ENCODE measurements around the gene HMCN1.

DNA sequence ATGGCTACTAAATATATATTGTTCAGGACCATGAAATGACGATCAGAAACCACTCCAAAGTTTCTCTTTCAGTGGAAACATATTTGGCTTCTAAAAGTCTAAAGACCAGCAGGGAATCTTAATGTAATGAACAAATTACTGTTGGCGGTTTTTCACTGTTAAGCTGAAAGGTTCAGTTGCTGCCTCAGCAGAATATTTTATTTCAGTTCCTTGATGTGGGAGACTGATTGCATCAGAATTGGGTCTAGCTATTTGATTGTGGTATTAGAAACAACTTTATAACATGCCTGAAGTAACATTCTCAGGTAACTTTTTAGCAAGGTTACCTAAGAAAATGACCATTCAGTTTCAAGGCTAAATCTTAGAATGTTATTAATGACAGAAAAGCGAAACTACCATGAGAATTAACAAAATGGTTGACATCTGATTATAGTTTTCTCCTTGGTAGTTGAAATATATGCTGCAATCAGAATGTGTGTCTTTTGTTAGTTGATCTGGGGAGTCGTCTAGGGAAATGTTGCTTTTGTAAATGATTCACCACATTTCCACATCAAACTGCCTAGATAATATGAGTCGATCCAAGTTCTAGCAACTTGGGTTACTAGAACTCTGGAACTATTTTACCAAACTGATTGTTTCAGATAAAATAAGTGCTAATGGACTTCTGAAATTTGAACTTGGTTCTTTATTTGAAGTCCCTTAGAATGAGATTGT lies 200.4 kb downstream of the HMCN1 start:
- TF ChIP-seq, protein P1, sequence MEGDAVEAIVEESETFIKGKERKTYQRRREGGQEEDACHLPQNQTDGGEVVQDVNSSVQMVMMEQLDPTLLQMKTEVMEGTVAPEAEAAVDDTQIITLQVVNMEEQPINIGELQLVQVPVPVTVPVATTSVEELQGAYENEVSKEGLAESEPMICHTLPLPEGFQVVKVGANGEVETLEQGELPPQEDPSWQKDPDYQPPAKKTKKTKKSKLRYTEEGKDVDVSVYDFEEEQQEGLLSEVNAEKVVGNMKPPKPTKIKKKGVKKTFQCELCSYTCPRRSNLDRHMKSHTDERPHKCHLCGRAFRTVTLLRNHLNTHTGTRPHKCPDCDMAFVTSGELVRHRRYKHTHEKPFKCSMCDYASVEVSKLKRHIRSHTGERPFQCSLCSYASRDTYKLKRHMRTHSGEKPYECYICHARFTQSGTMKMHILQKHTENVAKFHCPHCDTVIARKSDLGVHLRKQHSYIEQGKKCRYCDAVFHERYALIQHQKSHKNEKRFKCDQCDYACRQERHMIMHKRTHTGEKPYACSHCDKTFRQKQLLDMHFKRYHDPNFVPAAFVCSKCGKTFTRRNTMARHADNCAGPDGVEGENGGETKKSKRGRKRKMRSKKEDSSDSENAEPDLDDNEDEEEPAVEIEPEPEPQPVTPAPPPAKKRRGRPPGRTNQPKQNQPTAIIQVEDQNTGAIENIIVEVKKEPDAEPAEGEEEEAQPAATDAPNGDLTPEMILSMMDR (IDR thresholded peaks at IDR 0.05) = no peak
- no peak for TF ChIP-seq POLR2AphosphoS5 (IDR thresholded peaks at IDR 0.05)

Measured in esophagus muscularis mucosa (tissue), 3 donors.